CD4-positive, alpha-beta T cell (primary cell): ENCODE results near the gene EIF3D. TPM values are rescaled to one million over a fixed set of nuclear protein-coding genes. Genes with fewer than 3 reads are reported as not detected.

Source experiments
- ATAC-seq: fragments of 200-7000 bp; cut with Tn5 transposase; one replicate; pipeline ENCODE4 v1.10.0; 2022; ENCODE audit warnings: mild to moderate bottlenecking; ENCODE audit not compliant: poor library complexity
- CTCF ChIA-PET: fragments of 350-600 bp; sonication (Branson Sonifier 250); formaldehyde crosslinking; loops from one replicate; lab custom pipeline; 2021; ENCODE audit warnings: antibody characterized with exemption, inconsistent platforms; lab: Charles Lee
- POLR2A ChIA-PET: fragments of 350-600 bp; sonication (Branson Sonifier 250); formaldehyde crosslinking; loops from one replicate; lab custom pipeline; 2021; ENCODE audit warnings: antibody characterized with exemption, inconsistent platforms; lab: Charles Lee
- DNase-seq, 14 experiments: peaks; one replicate each; pipeline ENCODE4 v3.0.0-alpha.2; 2013 to 2020; ENCODE audit warnings: mixed read lengths in 2 of 14
- H3K27ac ChIP-seq, 2 donors: one replicate each; pipeline versions ENCODE4 v1.5.1 to v1.7.0; 2013; ENCODE audit warnings: low read length in 2 of 2, low read depth in 1 of 2, mild to moderate bottlenecking in 1 of 2
- H3K27me3 ChIP-seq, 2 experiments: 1 replicate in 1 of 2; 2 replicates in 1 of 2; pipeline versions ENCODE4 v1.6.1 to v1.7.0; 2013; ENCODE audit warnings: low read length in 2 of 2, control low read depth in 1 of 2, mild to moderate bottlenecking in 1 of 2, moderate library complexity in 1 of 2; ENCODE audit not compliant: insufficient read depth in 2 of 2, control insufficient read depth in 1 of 2
- H3K36me3 ChIP-seq: one replicate; pipeline ENCODE4 v1.6.1; 2013; ENCODE audit warnings: low read length, control low read depth; ENCODE audit not compliant: insufficient read depth
- H3K4me1 ChIP-seq: one replicate; pipeline ENCODE4 v1.6.1; 2013; ENCODE audit warnings: low read length, control low read depth; ENCODE audit not compliant: insufficient read depth
- H3K4me3 ChIP-seq: one replicate; pipeline ENCODE4 v1.5.1; 2013; ENCODE audit warnings: mild to moderate bottlenecking, low read length, moderate library complexity
- H3K9me3 ChIP-seq, 2 experiments: 1 replicate in 1 of 2; 2 replicates in 1 of 2; pipeline versions ENCODE4 v1.6.1 to v1.7.0; 2013; ENCODE audit warnings: low read length in 2 of 2, mild to moderate bottlenecking in 2 of 2, control low read depth in 1 of 2, moderate library complexity in 1 of 2; ENCODE audit not compliant: control insufficient read depth in 1 of 2, insufficient read depth in 1 of 2
- H3K27ac Mint-ChIP-seq: one replicate; pipeline ENCODE4 v1.8.0; 2020; ENCODE audit warnings: mixed read lengths
- H3K27me3 Mint-ChIP-seq: one replicate; pipeline ENCODE4 v1.8.0; 2021; ENCODE audit warnings: mixed read lengths
- H3K36me3 Mint-ChIP-seq: one replicate; pipeline ENCODE4 v1.8.0; 2021; ENCODE audit warnings: low read depth, mixed read lengths
- H3K4me1 Mint-ChIP-seq: one replicate; pipeline ENCODE4 v1.8.0; 2021; ENCODE audit warnings: low read depth, mixed read lengths
- H3K4me3 Mint-ChIP-seq: one replicate; pipeline ENCODE4 v1.8.0; 2020; ENCODE audit warnings: mild to moderate bottlenecking, mixed read lengths
- H3K9me3 Mint-ChIP-seq: one replicate; pipeline ENCODE4 v1.8.0; 2020; ENCODE audit warnings: mixed read lengths
- CTCF ChIP-seq: fragments of 200-600 bp; IDR thresholded peaks from one replicate; pipeline ENCODE4 v1.8.0; 2022; ENCODE audit warnings: antibody characterized with exemption, mild to moderate bottlenecking
- intact Hi-C, 2 experiments: fragments of 100-400 bp; cut with DNase I in 1 of 2; cut with micrococcal nuclease in 1 of 2; formaldehyde crosslinking; loops; one replicate each; pipeline versions ENCODE4 v1.15.1 to v1.9.0; 2023 to 2025; cut with DNase I, micrococcal nuclease
- total RNA-seq, 174 experiments: library from RNA in 2 of 174; stranded (reverse) in 2 of 174; gene quantifications; one replicate each; pipeline ENCODE4 v1.2.3 and lab custom pipeline; 2021 to 2026

EIF3D gene
- total RNA-seq, 2 experiments from 2014 or later = 285 to 286 TPM

GRCh38 chr22:36467946-36468345 is 61.0 kb downstream of the EIF3D start:
- no peak for TF ChIP-seq CTCF
- DNase-seq (no peak), ATAC-seq (no peak)
- Mint-ChIP-seq H3K36me3 (peaks cover 30% of the 10 kb centered on the region), H3K4me3 (no peak overlapping the region), H3K27ac (no peak overlapping the region), H3K27me3 (no peaks in the 10 kb centered on the region), H3K9me3 (no peaks in the 10 kb centered on the region), H3K4me1 (peaks cover 26% of the 10 kb centered on the region)
- no peaks in the 10 kb centered on the region for H3K9me3 ChIP-seq
- H3K4me1 ChIP-seq = peaks cover 27% of the 10 kb centered on the region
- H3K4me3 ChIP-seq = no peak overlapping the region
- POLR2A ChIA-PET = interaction anchor here (1.5 kb wide), 1 partner anchor 83 kb away, joined by 4 read pairs; no protein-coding TSS in a partner anchor
- intact Hi-C loops = no loop called here
- H3K36me3 ChIP-seq = peaks cover 28% of the 10 kb centered on the region
- no peak overlapping the region for H3K27ac ChIP-seq
- H3K27me3 ChIP-seq = no peaks in the 10 kb centered on the region
- CTCF ChIA-PET = interaction anchor here (4.2 kb wide), 1 partner anchor 167 kb away, joined by 60 read pairs; no protein-coding TSS in a partner anchor

- Mint-ChIP-seq H3K4me3 (no peak overlapping the region), H3K27ac (peak overlapping the region; percentile 81), H3K36me3 (peaks cover 23% of the 10 kb centered on the region), H3K4me1 (peaks cover 26% of the 10 kb centered on the region), H3K27me3 (no peaks in the 10 kb centered on the region), H3K9me3 (no peaks in the 10 kb centered on the region)
- ChIA-PET CTCF (interaction anchor here (4.2 kb wide), 1 partner anchor 167 kb away, joined by 60 read pairs; no protein-coding TSS in a partner anchor), POLR2A (interaction anchor here (0.6 to 1.3 kb wide), 5 partner anchors 61 to 167 kb away, joined by 3 to 4 read pairs (median 3); no protein-coding TSS in a partner anchor)
- H3K4me1 ChIP-seq = peaks cover 27% of the 10 kb centered on the region
- intact Hi-C loops = no loop called here
- no peak for TF ChIP-seq CTCF
- ATAC-seq (no peak), DNase-seq (no peak)
- no peak overlapping the region for H3K4me3 ChIP-seq
- no peaks in the 10 kb centered on the region for H3K27me3 ChIP-seq
- no peak overlapping the region for H3K27ac ChIP-seq
- H3K9me3 ChIP-seq = no peaks in the 10 kb centered on the region
- H3K36me3 ChIP-seq = peaks cover 21% of the 10 kb centered on the region
These were observed 61.7 kb downstream of the EIF3D start for GRCh38 chr22:36467042-36467810.

GRCh38 chr22:36466258-36466657 is 62.7 kb downstream of the EIF3D start:
- Mint-ChIP-seq H3K27ac (peak overlapping the region; percentile 81), H3K4me3 (no peak overlapping the region), H3K36me3 (peaks cover 18% of the 10 kb centered on the region), H3K4me1 (peaks cover 26% of the 10 kb centered on the region), H3K9me3 (no peaks in the 10 kb centered on the region), H3K27me3 (no peaks in the 10 kb centered on the region)
- TF ChIP-seq CTCF = no peak
- POLR2A ChIA-PET = interaction anchor here (1.1 to 1.3 kb wide), 2 partner anchors 81 to 135 kb away, joined by 3 to 4 read pairs; no protein-coding TSS in a partner anchor
- Histone ChIP-seq H3K27ac (peak overlapping the region in 1 of 2 donors; percentile 34), H3K27me3 (no peaks in the 10 kb centered on the region), H3K4me3 (no peak overlapping the region), H3K4me1 (peaks cover 27% of the 10 kb centered on the region), H3K9me3 (no peaks in the 10 kb centered on the region), H3K36me3 (peaks cover 17% of the 10 kb centered on the region)
- ATAC-seq = no peak
- CTCF ChIA-PET = no interaction called here
- DNase-seq = no peak
- intact Hi-C loops = no loop called here
